Activated CD4-positive, alpha-beta T cell treated with anti-CD3 and anti-CD28 coated beads, Interleukin-2, amount 50 U/mL, for 48 hours (primary cell): Measurements from ENCODE around the gene MTCP1.
A peak's percentile ranks its signal among the peaks of the same experiment; 100 is the strongest.

Experiments used
- DNase-seq, 2 experiments: peaks; one replicate each; pipeline ENCODE4 v3.0.0-alpha.2; 2020

The MTCP1 gene, protein sequence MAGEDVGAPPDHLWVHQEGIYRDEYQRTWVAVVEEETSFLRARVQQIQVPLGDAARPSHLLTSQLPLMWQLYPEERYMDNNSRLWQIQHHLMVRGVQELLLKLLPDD

GRCh38 chrX:155070975-155071693 is at the start of gene MTCP1, which contains the start of the genes BRCC3 and CMC4:
Gene MTCP1, minus strand, starts transcription at chrX:155071136. Its CDS starts 5,126 bp downstream, at chrX:155066010.
Gene BRCC3, plus strand, starts transcription at chrX:155071508. Its CDS starts 20 bp downstream, at chrX:155071528.
Gene CMC4, minus strand, starts transcription at chrX:155071136. Its CDS starts 7,113 bp downstream, at chrX:155064023.
- peak; percentile 71 to 79 for DNase-seq

- no peak for DNase-seq
These were observed 44.4 kb upstream of the MTCP1 start for GRCh38 chrX:155115174-155115819.

DNA sequence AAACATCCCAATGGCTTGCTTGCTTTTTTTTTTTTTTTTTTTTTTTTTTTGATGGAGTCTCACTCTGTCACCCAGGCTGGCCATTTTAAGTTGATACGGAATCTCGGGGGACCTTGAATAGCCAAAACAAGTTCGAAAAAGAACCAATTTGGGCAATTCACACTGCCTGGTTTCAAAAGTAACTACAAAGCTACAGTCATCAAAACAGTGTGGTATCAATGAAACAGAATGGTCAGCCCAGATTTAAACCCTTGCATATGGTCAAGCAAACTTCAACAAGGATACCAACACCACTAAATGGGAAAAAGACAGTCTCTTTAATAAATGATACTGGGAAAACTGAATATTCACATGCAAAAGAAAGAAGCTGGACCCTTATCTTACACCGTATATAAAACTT is 42.2 kb upstream of the MTCP1 start:
- no peak for DNase-seq

DNA sequence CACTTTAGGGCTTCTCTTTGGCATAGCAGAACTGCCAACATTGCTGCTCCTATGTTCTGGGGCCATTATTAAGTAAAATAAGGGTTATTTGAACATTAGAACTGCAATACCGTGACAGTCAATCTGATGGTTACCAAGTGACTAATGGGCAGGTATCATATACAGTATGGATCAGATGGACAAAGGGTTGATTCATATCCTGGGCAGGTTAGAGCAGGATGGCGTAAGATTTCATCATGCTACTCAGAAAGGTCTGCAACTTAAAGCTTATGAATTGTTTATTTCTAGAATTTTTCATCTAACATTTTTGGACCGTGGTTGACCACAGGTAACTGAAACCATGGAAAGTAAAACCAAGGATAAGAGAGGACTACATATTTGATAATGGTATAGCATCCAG is 41.2 kb upstream of the MTCP1 start:
- DNase-seq = no peak

DNA sequence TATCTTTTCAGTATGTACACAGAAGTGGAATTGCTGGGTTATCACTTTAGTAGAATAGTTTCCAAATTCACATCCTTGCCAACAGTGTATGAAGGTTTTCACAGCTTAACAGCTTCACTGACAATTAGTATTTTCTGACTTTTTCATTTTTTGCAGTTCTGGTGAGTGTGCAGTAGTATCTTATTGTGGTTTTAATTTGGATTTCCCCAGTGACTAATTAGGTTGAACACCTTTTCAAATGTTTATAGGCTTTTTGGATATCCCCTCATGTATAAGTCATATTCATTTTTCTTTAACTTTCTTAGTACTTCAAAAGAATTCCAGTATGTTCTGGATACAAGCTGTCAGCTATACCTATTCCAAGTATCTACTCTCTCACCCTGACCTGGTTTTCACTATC is 37.5 kb upstream of the MTCP1 start:
- no peak for DNase-seq

GRCh38 chrX:155105919-155106318 is 35.0 kb upstream of the MTCP1 start:
- DNase-seq = no peak

GRCh38 chrX:155094468-155095061 is 23.6 kb upstream of the MTCP1 start:
- DNase-seq = no peak

DNA sequence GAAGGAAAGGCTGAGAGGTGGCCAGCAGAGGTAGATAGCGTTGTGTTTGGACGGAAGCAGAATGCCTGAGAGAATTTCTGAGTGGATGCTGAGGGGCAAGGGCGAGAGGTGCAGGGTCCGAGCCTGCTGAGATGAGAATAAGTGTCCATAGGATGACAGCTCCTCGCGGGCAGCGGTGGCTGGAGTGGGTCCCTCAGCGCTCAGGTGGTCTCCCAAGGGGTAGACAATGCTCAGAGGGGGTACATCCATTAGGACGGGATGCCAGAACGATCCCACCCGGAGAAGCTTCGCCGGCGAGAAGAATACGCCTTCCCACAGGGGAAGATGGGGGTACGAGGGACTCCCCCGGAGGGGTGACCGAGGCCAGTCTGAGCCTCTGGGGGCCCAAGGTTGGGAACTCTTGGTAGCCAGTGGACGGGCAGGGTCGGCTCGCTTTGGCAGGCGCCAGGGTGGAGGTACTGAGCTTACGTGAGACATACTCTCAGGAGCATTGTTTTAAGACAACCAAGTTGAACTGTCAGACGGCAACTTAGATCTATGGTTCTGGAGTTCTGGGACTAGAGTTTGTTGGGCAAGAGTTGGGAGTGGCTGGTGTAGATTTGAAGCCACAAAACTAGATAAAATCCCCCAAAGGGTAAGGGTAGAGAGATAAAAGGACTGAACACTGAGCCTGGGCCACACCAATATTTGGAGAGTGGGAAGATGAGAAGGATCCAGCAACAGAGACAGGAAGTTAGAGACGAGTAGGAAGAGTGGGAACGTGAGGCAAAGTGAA is 16.2 kb upstream of the MTCP1 start:
- no peak for DNase-seq

DNA sequence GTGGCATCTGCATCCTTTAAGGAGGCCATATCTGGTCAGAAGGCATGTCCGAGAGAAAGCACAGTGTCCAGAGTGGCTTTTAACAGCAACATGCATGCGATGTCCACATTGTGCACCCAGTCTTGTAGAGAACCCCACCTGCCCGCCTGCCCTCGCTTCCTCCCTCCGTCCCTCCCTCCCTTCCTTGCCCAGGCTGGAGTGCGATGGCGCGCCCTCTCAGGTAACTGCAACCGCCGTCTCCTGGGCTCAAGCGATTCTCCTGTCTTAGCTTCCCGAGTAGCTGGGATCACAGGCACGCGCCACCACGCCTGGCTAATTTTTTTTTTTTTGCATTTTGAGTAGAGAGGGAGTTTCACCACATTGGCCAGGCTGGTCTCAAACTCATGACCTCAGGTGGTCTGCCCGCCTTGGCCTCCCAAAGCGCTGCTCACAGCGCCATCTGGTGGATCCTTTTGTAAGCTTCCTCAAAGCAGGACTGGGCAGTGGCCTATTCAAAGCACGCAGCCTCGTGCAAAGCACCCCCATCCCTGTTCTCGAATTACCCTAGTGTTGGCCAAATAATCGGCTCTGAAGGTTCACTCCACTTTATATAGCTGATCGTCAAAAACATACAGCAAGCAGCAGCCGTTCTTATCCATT is 15.4 kb upstream of the MTCP1 start:
- DNase-seq = peak; percentile 29 to 50

DNA sequence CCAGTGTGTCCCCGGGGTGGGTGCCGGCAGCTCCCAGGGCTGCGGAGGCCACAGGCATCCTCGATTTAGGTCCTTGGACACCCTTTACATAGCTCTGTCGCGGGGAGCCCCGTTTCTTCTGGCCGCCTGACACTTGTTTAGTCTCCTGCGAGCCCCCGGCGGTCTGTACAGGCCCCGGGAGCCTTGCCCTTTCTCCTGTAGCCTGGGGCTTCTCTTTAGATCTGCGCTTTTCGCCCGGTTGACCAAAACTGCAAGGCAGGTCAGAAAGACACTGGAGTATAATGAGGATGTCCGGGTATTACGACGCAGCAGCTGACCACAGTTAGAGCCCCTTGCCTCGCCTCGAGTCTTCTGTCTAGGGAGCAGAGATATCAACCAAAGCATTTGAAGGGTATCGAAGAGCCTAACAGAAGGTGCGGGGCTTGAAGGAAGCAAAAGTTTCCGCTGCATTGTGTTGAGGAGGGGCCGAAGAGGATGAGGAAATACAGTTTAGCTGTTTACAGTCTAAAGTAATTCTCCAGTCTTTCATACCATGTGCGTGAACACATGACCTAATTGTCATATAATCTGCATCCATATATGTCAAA is 851 bp upstream of the MTCP1 start:
- no peak for DNase-seq

DNA sequence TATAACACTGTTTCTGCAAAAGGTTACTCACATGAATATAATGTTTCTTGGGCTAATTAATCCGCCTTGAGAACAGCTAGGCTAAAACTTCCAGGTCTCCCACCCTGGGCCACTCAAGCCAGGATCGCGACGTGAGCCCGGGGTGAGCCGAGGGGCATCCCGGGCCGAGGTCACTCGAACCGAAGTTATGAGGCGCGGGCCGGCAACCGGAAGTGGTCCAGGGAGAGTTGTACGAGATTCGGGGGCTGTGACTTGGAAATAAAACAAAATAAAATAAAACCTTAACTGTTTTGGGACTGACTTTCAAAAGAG is 317 bp downstream of the MTCP1 start:
- DNase-seq = no peak

DNA sequence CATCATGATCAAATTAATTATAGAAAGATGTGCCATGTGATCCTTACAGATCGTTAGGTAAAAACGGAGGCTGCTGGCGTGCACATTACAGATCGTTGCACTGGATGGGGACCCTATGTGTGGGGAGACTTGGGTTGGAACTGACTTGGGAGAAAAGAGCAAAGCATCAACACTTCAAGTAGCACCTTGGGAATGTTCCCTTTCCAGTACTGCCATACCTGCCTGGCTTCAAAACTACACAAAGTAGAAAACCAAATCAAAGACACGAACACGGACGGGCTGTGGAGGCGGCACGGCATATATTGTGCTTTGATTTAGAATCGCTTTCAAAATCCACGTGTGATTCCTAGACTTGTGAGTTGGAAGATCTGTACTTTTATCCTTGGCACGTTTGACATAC is 898 bp downstream of the MTCP1 start:
- no peak for DNase-seq

GRCh38 chrX:155069414-155069813 is 1.5 kb downstream of the MTCP1 start:
- DNase-seq = no peak

- no peak for DNase-seq
These were observed 2.8 kb downstream of the MTCP1 start for GRCh38 chrX:155068165-155068564.

DNA sequence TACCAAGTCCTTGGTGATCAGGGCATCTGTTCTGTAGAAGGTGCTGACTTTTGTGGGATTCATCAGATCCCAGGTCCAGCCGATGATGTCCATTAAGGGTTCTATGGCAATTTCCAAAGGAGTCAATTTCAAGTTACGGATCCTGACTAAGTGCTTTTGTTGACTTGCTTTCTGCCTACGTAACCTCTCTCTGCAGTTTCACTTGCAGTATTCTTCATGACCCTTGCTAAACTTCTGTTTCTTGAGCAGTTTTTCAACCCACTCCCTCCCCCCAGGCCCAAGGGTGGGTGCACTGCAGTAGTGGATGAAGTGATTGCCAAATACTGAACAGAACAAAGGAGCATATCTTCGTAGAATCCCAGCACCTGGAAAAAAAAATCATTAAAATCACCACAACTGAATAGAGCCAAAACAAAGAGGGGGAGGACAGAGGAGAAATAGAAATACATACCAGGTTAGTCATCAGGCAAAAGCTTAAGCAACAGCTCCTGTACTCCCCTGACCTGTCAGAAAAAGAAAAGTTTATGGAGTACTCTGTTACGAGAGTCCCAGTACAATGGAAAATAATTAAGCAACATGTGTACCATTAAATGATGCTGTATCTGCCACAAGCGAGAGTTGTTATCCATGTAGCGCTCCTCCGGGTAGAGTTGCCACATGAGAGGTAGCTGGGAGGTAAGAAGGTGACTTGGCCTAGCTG is 5.8 kb downstream of the MTCP1 start:
- DNase-seq = no peak

DNA sequence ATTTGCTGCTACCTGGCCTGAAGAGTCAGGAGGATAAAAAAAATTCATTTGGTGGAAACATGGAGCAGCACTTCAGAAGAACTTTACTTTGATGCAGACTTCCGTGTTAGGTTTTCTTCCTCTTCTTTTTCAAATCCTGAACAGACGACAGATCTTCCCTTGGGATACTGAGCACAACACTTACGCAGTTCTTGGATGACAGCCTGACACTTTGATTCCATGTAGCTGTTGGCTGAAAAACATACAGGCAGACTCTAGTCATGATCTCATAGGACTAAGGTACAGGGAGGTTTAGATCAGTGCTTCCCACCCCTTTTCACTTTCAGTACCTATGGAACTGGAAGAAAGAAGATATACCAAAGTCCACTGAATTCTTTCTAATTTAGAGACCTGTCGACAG is 9.2 kb downstream of the MTCP1 start:
- DNase-seq = no peak

GRCh38 chrX:155056877-155057792 is 13.8 kb downstream of the MTCP1 start:
- DNase-seq = peak; percentile 42 to 53

DNA sequence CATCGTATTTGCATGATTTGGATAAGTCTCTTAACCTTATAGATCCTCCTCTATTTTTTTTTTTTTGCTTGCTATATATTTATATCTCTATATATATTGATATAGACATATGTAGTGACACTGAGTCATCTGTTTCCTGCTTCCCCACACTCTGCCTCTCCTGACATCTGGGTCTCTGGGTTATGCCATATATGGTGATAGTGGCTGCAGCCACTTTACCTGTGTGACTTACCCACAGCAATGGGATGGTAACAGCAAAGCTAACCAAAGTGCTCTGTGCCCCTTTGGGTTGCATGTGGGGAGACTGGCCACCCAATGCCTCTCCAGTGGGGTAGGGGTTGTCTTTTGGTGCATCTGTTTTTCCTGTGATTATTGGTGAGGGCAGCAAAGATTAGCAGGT is 14.5 kb downstream of the MTCP1 start:
- DNase-seq = no peak

DNA sequence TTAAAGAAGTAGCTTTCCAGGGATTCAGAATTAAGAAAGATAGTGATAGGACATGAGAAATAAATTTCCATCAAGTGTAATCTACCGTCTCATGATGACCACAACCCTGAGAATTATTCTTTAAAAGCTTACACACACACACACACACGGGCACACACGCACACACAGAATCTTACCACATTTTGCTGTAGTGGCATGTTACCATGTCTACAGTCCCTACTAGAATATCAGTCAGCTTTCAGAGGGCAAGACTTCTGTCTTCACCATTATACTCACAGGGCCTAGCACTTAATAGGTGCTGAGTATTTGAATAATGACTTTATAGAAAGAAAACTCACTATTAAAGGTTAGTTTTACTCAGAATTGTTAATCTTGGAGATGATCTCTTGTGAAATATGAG is 15.4 kb downstream of the MTCP1 start:
- DNase-seq = no peak

DNA sequence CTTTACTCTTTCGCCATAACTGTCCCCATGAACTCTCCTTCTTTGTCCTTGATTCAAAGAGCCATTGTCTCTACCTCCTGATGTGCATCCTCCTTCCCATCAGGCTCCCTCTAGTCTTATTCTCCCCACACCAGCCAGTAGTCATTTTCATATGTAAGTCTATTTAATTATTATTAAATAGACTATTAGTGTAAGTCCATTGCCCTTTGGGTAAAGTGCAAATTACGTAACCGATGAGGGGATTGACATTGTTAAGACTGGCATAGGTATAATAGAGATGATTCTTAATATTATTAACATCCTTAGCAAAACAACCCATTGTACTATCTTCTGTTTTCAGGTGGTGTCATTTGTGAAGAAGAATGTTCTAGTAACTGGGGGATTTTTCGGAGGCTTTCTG is 16.7 kb downstream of the MTCP1 start:
- DNase-seq = no peak

- DNase-seq = no peak
These were observed 17.3 kb downstream of the MTCP1 start for GRCh38 chrX:155053656-155054055.
